Breast epithelium (tissue), 4 donors: ENCODE data around the gene CFAP57. TPM values are rescaled to one million over a fixed set of nuclear protein-coding genes. Genes with fewer than 3 reads are reported as not detected.
"Not testable (repeated sequence)": the region's sequence is repeated elsewhere in the genome, so short reads cannot be mapped to it uniquely, and the experiment has no call there.

Experiments used
- DNase-seq, 2 donors: peaks; one replicate each; pipeline ENCODE4 v3.0.0-alpha.2; 2019; ENCODE audit warnings: low spot score in 2 of 2
- H3K27ac ChIP-seq, 2 donors: fragments of 200-600 bp; sonication (generic) in 1 of 2; one replicate each; pipeline ENCODE4 v1.5.1; 2016 to 2019; ENCODE audit warnings: mild to moderate bottlenecking in 1 of 2
- H3K27me3 ChIP-seq, 2 donors: fragments of 200-600 bp; sonication (generic) in 1 of 2; one replicate each; pipeline versions ENCODE4 v1.5.1 to v1.6.0; 2017 to 2019; ENCODE audit warnings: control low read depth in 1 of 2, mild to moderate bottlenecking in 1 of 2
- H3K36me3 ChIP-seq: fragments of 200-600 bp; one replicate; pipeline ENCODE4 v1.5.1; 2019
- H3K4me1 ChIP-seq, 2 donors: fragments of 200-600 bp; sonication (generic); one replicate each; pipeline ENCODE4 v1.5.1; 2016 to 2019; ENCODE audit warnings: control low read depth in 1 of 2
- H3K4me3 ChIP-seq, 3 donors: fragments of 200-600 bp; sonication (generic); 1 replicate in 2 of 3; 2 replicates in 1 of 3; pipeline ENCODE4 v1.5.1; 2016 to 2019; ENCODE audit warnings: mild to moderate bottlenecking in 3 of 3, moderate library complexity in 2 of 3
- H3K9me3 ChIP-seq, 2 donors: fragments of 200-600 bp; sonication (generic) in 1 of 2; one replicate each; pipeline ENCODE4 v1.5.1; 2016 to 2019; ENCODE audit warnings: control low read depth in 1 of 2
- CTCF ChIP-seq, 3 donors: fragments of 450-650 bp; IDR thresholded peaks; one replicate each; pipeline ENCODE4 v1.5.1; 2016 to 2017; ENCODE audit warnings: antibody characterized with exemption in 3 of 3, mild to moderate bottlenecking in 3 of 3, moderate library complexity in 3 of 3
- POLR2A ChIP-seq: fragments of 450-650 bp; IDR thresholded peaks from one replicate; pipeline ENCODE4 v1.6.1; 2016; ENCODE audit warnings: antibody characterized with exemption, mild to moderate bottlenecking, moderate library complexity
- POLR2AphosphoS5 ChIP-seq, 3 donors: sonication (generic); formaldehyde crosslinking; IDR thresholded peaks; one replicate each; pipeline ENCODE4 v1.6.1; 2017; ENCODE audit warnings: antibody characterized with exemption in 3 of 3
- intact Hi-C: fragments of 100-400 bp; cut with DNase I; formaldehyde crosslinking; loops from one replicate; pipeline ENCODE4 v1.15.1; 2023; ENCODE audit warnings: low total_unique reads
- total RNA-seq, 3 donors: library from RNA; depleted of rRNA; stranded (reverse); fragments of >200 nt; gene quantifications; one replicate each; pipeline ENCODE4 v1.1.0, GENCODE V29; 2016

Gene CFAP57
- total RNA-seq, 3 donors from 2014 or later: 0.16 to 0.88 (median 0.66) TPM

- H3K4me3 ChIP-seq: no peak overlapping the region
- H3K9me3 ChIP-seq: no peaks in the 10 kb centered on the region
- no peaks in the 10 kb centered on the region for H3K27me3 ChIP-seq
- intact Hi-C loops: no loop called here
- no peaks in the 10 kb centered on the region for H3K4me1 ChIP-seq
- DNase-seq: no peak
- no peak overlapping the region for H3K27ac ChIP-seq
- no peaks in the 10 kb centered on the region for H3K36me3 ChIP-seq
- no peak for TF ChIP-seq POLR2A
- no peak for TF ChIP-seq POLR2AphosphoS5 (IDR thresholded peaks at IDR 0.05)
These were observed 31.7 kb downstream of the CFAP57 start for GRCh38 chr1:43203859-43204258.

GRCh38 chr1:43204394-43204793, 32.3 kb downstream of the CFAP57 start:
- Histone ChIP-seq H3K4me3 (no peak overlapping the region), H3K27me3 (no peaks in the 10 kb centered on the region), H3K4me1 (no peaks in the 10 kb centered on the region), H3K36me3 (no peaks in the 10 kb centered on the region), H3K9me3 (no peaks in the 10 kb centered on the region), H3K27ac (no peak overlapping the region)
- no peak for TF ChIP-seq POLR2AphosphoS5 (IDR thresholded peaks at IDR 0.05)
- TF ChIP-seq POLR2A: no peak
- no peak for TF ChIP-seq CTCF (IDR thresholded peaks at IDR 0.05)
- DNase-seq: no peak
- intact Hi-C loops: no loop called here

- H3K27ac ChIP-seq: no peak overlapping the region
- intact Hi-C loops: no loop called here
- TF ChIP-seq POLR2AphosphoS5 (IDR thresholded peaks at IDR 0.05): no peak
- TF ChIP-seq POLR2A: no peak
- TF ChIP-seq CTCF (IDR thresholded peaks at IDR 0.05): no peak
These were observed 33.5 kb downstream of the CFAP57 start for GRCh38 chr1:43205671-43206070.

GRCh38 chr1:43206600-43207228, 34.6 kb downstream of the CFAP57 start:
- peak overlapping the region; percentile 29 to 68 for H3K27ac ChIP-seq
- intact Hi-C loops: no loop called here
- no peaks in the 10 kb centered on the region for H3K27me3 ChIP-seq
- no peak for TF ChIP-seq POLR2A
- TF ChIP-seq POLR2AphosphoS5 (IDR thresholded peaks at IDR 0.05): no peak
- TF ChIP-seq CTCF (IDR thresholded peaks at IDR 0.05): no peak
- no peak overlapping the region for H3K4me3 ChIP-seq
- DNase-seq: peak in 1 of 2 donors; percentile 35
- no peaks in the 10 kb centered on the region for H3K9me3 ChIP-seq
- H3K4me1 ChIP-seq: no peaks in the 10 kb centered on the region
- no peaks in the 10 kb centered on the region for H3K36me3 ChIP-seq

More at GRCh38 chr1:43205671-43206070, 33.5 kb downstream of the CFAP57 start:
- H3K4me1 ChIP-seq: no peaks in the 10 kb centered on the region
- H3K27me3 ChIP-seq: no peaks in the 10 kb centered on the region
- DNase-seq: no peak
- no peak overlapping the region for H3K4me3 ChIP-seq
- H3K36me3 ChIP-seq: no peaks in the 10 kb centered on the region
- no peaks in the 10 kb centered on the region for H3K9me3 ChIP-seq

- Histone ChIP-seq H3K36me3 (no peaks in the 10 kb centered on the region), H3K9me3 (no peaks in the 10 kb centered on the region), H3K27me3 (no peaks in the 10 kb centered on the region), H3K4me3 (no peak overlapping the region), H3K4me1 (no peaks in the 10 kb centered on the region), H3K27ac (peak overlapping the region; percentile 29 to 68)
- TF ChIP-seq POLR2A: no peak
- no peak for DNase-seq
- intact Hi-C loops: no loop called here
These were observed 35.2 kb downstream of the CFAP57 start for GRCh38 chr1:43207229-43207853.

- H3K27me3 ChIP-seq, H3K27ac ChIP-seq, H3K4me1 ChIP-seq, intact Hi-C loops, H3K9me3 ChIP-seq, H3K36me3 ChIP-seq, DNase-seq, H3K4me3 ChIP-seq: not testable (repeated sequence)
These were observed 36.1 kb downstream of the CFAP57 start for GRCh38 chr1:43208277-43208676.
